Endothelial cell (in vitro differentiated cells): ENCODE results near the gene CACNB2. TPM values are rescaled to one million over a fixed set of nuclear protein-coding genes. Genes with fewer than 3 reads are reported as not detected.

ENCODE experiments used
- DNase-seq: peaks from one replicate; pipeline ENCODE4 v3.0.0; 2021; ENCODE audit warnings: low spot score
- H3K27ac Mint-ChIP-seq: one replicate; pipeline ENCODE4 v1.8.0; 2021; ENCODE audit warnings: mixed read lengths, inconsistent platforms; ENCODE audit not compliant: unreplicated experiment
- H3K27me3 Mint-ChIP-seq: one replicate; pipeline ENCODE4 v1.8.0; 2021; ENCODE audit warnings: mild to moderate bottlenecking, moderate library complexity, mixed read lengths, inconsistent platforms; ENCODE audit not compliant: unreplicated experiment
- H3K36me3 Mint-ChIP-seq: one replicate; pipeline ENCODE4 v1.8.0; 2021; ENCODE audit warnings: mild to moderate bottlenecking, low read depth, mixed read lengths, inconsistent platforms; ENCODE audit not compliant: unreplicated experiment
- H3K4me1 Mint-ChIP-seq: one replicate; pipeline ENCODE4 v1.8.0; 2021; ENCODE audit warnings: mild to moderate bottlenecking, mixed read lengths, inconsistent platforms; ENCODE audit not compliant: unreplicated experiment
- H3K4me3 Mint-ChIP-seq: one replicate; pipeline ENCODE4 v1.8.0; 2021; ENCODE audit warnings: mild to moderate bottlenecking, mixed read lengths, inconsistent platforms; ENCODE audit not compliant: unreplicated experiment
- H3K9me3 Mint-ChIP-seq: one replicate; pipeline ENCODE4 v1.8.0; 2021; ENCODE audit warnings: mixed read lengths, inconsistent platforms; ENCODE audit not compliant: unreplicated experiment
- total RNA-seq: library from RNA; stranded (reverse); fragmentation: NEBNext Ultra II Directional; extraction: Animal tissue kit (Norgen Biotek cat#: 25700); gene quantifications from one replicate; pipeline ENCODE4 v1.2.1, GENCODE V29; 2021; ENCODE audit not compliant: unreplicated experiment
- TF ChIP-seq, protein P1 (sequence below): fragments of 200-600 bp; sonication (generic); IDR thresholded peaks from one replicate; pipeline ENCODE4 v1.5.0; 2021; ENCODE audit warnings: antibody characterized with exemption; ENCODE audit not compliant: unreplicated experiment

Gene CACNB2
- total RNA-seq, 1 donor from 2014 or later = 1.5 TPM

DNA sequence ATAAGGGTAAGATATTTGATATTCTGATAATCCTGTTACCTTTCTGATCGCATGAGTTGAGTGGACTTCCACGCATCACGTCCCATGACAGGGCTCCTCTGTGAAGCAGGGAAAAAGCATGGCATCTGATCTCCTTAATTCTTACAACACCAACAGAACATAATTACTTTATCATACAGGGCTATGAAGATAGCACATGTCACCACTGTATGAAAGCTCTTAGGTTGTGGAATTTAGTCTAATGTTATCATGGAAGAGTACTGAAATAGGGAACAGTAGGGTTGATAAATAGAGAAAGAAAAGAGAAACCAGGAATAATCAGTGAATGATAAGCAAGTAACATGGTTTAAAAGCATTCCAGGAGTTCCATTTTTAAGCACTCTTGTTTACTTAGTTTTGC is 212.0 kb downstream of the CACNB2 start:
- H3K27me3 Mint-ChIP-seq = peaks cover 3% of the 10 kb centered on the region
- no peaks in the 10 kb centered on the region for H3K36me3 Mint-ChIP-seq
- no peak overlapping the region for H3K4me3 Mint-ChIP-seq
- DNase-seq = no peak
- H3K9me3 Mint-ChIP-seq = no peaks in the 10 kb centered on the region
- H3K27ac Mint-ChIP-seq = no peak overlapping the region
- TF ChIP-seq, protein P1, sequence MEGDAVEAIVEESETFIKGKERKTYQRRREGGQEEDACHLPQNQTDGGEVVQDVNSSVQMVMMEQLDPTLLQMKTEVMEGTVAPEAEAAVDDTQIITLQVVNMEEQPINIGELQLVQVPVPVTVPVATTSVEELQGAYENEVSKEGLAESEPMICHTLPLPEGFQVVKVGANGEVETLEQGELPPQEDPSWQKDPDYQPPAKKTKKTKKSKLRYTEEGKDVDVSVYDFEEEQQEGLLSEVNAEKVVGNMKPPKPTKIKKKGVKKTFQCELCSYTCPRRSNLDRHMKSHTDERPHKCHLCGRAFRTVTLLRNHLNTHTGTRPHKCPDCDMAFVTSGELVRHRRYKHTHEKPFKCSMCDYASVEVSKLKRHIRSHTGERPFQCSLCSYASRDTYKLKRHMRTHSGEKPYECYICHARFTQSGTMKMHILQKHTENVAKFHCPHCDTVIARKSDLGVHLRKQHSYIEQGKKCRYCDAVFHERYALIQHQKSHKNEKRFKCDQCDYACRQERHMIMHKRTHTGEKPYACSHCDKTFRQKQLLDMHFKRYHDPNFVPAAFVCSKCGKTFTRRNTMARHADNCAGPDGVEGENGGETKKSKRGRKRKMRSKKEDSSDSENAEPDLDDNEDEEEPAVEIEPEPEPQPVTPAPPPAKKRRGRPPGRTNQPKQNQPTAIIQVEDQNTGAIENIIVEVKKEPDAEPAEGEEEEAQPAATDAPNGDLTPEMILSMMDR = no peak
- H3K4me1 Mint-ChIP-seq = no peaks in the 10 kb centered on the region

- H3K4me1 Mint-ChIP-seq = peaks cover 9% of the 10 kb centered on the region
- H3K27me3 Mint-ChIP-seq = peaks cover 3% of the 10 kb centered on the region
- no peaks in the 10 kb centered on the region for H3K36me3 Mint-ChIP-seq
- no peak overlapping the region for H3K4me3 Mint-ChIP-seq
- TF ChIP-seq, protein P1 = no peak
- DNase-seq = no peak
- H3K27ac Mint-ChIP-seq = peak overlapping the region; percentile 5
- no peaks in the 10 kb centered on the region for H3K9me3 Mint-ChIP-seq
Measured at GRCh38 chr10:18359812-18360211, 219.6 kb downstream of the CACNB2 start.

GRCh38 chr10:18362892-18363291 is 222.7 kb downstream of the CACNB2 start:
- Mint-ChIP-seq H3K36me3 (no peaks in the 10 kb centered on the region), H3K27ac (no peak overlapping the region), H3K4me1 (peaks cover 9% of the 10 kb centered on the region), H3K9me3 (no peaks in the 10 kb centered on the region), H3K4me3 (no peak overlapping the region), H3K27me3 (peaks cover 2% of the 10 kb centered on the region)
- no peak for DNase-seq
- TF ChIP-seq, protein P1 = no peak

GRCh38 chr10:18364987-18365775 is 225.0 kb downstream of the CACNB2 start:
- Mint-ChIP-seq H3K36me3 (no peaks in the 10 kb centered on the region), H3K4me1 (peaks cover 9% of the 10 kb centered on the region), H3K27me3 (peaks cover 2% of the 10 kb centered on the region), H3K27ac (no peak overlapping the region), H3K4me3 (no peak overlapping the region), H3K9me3 (no peaks in the 10 kb centered on the region)
- DNase-seq = no peak
- TF ChIP-seq, protein P1 = no peak

GRCh38 chr10:18367840-18368239 is 227.6 kb downstream of the CACNB2 start:
- no peak overlapping the region for H3K27ac Mint-ChIP-seq
- H3K4me1 Mint-ChIP-seq = peaks cover 5% of the 10 kb centered on the region
- peaks cover 2% of the 10 kb centered on the region for H3K27me3 Mint-ChIP-seq
- no peak for DNase-seq
- no peaks in the 10 kb centered on the region for H3K36me3 Mint-ChIP-seq
- no peak overlapping the region for H3K4me3 Mint-ChIP-seq
- TF ChIP-seq, protein P1 = no peak
- no peaks in the 10 kb centered on the region for H3K9me3 Mint-ChIP-seq
